GM19043 (cell line): ENCODE results near the gene TPRN.

Experiments
- ATAC-seq: cut with Tn5 transposase; IDR thresholded peaks from one replicate; pipeline ENCODE4 v1.9.1; 2021; ENCODE audit warnings: low read depth; ENCODE audit not compliant: unreplicated experiment

Gene TPRN

DNA sequence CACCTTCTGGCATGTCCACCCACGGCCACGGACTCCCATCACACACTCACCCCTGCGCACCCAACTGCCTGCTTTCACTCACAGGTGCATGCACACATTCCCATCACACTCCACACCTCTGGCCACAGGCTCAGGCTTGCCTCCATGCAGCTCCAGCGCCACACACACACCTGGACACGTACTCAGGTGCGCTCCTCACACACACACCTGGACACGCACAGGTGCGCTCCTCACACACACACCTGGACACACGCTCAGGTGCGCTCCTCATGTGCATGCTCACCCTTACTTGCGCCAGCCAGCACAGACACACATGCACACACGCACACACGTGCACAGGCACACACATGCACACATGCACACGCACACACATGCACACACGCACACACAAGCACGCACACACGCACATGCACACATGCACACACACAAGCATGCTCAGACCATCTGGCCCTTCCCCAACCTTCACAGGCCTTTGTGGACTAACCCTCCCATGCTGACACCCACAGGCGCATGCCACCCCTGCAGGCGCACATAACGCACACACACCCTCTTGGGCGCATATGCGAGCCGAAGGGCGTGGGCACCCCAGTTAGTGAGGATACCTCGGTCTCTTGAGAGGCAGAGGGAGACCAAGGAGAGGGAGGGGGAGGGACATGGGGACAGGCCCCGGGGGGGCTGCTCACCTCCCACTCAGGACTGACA lies 53.3 kb downstream of the TPRN start:
- no peak for ATAC-seq

DNA sequence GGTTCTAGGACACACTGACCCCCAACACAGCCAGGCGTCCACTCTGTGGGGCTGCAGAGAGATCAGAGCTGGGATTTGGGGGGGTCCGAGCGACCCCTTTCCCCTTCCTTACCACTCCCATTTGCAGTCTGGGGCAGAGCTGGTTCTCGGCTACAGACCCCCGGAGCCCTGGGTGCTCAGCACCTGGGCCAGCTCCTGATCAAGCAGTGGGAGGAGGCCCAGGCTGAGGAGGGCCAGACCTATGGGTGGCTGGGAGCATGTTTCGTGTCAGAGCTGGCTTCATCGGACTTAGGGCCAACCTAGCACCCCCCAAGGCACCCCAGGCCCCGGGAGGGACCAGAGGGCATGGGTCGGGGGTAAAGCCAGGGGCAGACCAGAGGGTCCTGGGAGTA lies 54.0 kb downstream of the TPRN start:
- ATAC-seq = no peak

DNA sequence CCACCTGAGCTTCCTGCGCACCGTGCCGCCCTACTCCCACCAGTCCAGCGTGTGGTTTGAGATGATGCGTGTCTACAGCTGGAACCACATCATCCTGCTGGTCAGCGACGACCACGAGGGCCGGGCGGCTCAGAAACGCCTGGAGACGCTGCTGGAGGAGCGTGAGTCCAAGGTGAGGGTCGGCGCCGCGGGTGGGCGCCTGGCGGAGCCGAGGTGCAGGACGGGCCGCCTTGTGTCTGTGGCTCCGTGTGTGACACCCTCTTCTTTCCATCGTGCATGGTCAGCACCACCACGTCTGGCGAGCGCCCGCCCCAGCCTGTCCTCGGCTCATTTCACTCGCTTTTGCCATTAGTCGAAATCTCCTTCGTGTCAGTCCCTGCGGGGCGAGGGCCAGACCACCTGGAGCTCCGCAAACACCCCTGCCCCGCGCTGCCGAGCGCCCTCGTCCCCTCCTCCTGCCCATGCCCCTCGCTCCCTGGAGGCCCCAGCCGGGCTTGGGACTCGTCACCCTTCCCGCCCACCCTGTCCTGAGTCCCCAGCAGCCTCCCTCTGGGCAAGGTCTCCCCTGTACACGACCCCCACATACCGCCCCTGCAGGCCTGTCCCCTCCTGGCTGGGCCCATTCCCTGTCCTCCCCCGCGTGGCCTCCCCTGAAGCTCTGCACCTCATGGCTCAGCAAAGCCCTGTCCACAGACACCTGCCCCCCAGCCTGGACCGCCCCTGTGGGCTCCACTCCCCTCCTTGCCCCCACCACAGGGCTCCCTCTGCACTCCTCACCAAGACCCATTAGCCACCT lies 54.6 kb downstream of the TPRN start:
- no peak for ATAC-seq

DNA sequence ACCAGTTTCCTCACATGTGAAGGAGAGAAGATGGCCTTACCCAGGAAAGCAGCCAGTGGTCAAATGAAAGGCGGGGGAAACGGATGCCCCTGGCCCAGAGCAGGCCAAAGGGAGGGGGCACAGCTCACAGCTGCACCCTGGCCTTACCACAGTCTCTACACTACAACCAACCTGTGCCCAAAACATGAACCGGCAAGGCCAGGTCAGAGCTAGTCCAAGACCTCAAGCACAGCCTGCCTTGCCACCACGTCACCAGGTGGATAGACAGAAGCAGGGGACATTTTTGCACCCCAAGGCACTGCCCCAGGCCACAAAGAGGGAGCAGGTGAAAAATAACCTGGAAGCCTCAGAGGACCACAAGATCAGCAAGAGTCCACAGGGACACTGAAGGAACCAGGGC lies 57.1 kb downstream of the TPRN start:
- no peak for ATAC-seq

DNA sequence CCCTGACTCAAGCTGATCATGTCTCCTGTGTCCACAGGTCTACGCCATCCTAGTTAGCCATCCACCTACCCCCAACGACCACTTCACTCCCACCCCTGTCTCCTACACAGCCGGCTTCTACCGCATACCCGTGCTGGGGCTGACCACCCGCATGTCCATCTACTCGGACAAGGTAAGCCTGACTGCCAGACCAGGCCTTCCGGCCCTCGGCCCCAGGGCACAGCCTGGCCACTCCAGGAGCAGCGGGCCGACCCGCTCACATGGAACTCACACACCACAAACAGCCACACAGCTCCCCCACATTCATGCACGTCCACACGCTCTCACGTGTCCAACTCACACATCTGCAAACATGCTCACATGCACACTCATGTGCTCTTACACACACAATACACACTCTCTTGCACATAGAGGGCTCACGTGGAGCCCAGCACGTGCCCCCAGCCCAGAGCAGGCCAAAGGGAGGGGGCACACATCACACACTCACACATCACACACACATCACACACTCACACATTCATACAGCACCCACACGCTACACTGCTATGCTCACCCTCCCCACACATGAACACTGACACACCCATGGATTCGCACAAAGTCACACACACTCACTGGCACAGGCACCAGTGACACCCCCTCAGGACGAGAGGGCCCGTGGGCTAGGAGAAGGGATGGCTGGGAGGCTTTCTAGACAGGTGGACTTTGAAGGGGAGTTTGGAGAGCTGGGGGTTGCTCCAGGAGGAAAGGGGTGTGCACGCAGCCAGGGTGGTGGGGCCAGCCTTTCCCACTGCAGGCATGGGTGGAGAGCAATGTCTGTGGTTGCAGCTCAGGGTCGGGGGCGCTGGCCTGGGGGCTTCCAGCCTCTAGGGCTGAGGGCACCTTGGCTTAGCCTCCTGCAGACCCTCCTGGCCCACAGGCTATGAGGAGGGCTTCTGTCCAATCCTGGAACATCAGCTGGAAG lies 58.3 kb downstream of the TPRN start:
- ATAC-seq = no peak
